SK-N-SH treated with all-trans-retinoic acid at 6 μM for 48 hours (cell line): ENCODE results near the gene SF1.
A peak's percentile ranks its signal among the peaks of the same experiment; 100 is the strongest.

Experiments used
- ATAC-seq: fragments of 200-7000 bp; cut with Tn5 transposase; 3 replicates; pipeline ENCODE4 v1.9.1; 2020; ENCODE audit warnings: mild to moderate bottlenecking, moderate library complexity
- ARNTL ChIP-seq: fragments of 450-650 bp; formaldehyde crosslinking; IDR thresholded peaks from 2 replicates; pipeline ENCODE4 v1.5.0; 2020; ENCODE audit warnings: low read depth, mild to moderate bottlenecking, moderate library complexity, borderline replicate concordance
- BACH2 ChIP-seq: fragments of 250-450 bp; sonication (Bioruptor Pico); IDR thresholded peaks from 2 replicates; pipeline ENCODE4 v1.9.0; 2021; ENCODE audit warnings: mild to moderate bottlenecking, borderline replicate concordance
- CREB5 ChIP-seq: fragments of 250-450 bp; sonication (Bioruptor Pico); IDR thresholded peaks from 2 replicates; pipeline ENCODE4 v1.5.1; 2020; ENCODE audit warnings: low read depth, mild to moderate bottlenecking, moderate library complexity
- CSRNP3 ChIP-seq: fragments of 250-450 bp; sonication (Bioruptor Pico); IDR thresholded peaks from 2 replicates; pipeline ENCODE4 v1.5.1; 2021; ENCODE audit warnings: mild to moderate bottlenecking, moderate library complexity
- ESRRG ChIP-seq: fragments of 250-450 bp; sonication (Bioruptor Pico); IDR thresholded peaks from 2 replicates; pipeline ENCODE4 v1.6.1; 2021; ENCODE audit warnings: mild to moderate bottlenecking
- GLIS3 ChIP-seq: fragments of 250-450 bp; sonication (Bioruptor Pico); IDR thresholded peaks from 2 replicates; pipeline ENCODE4 v1.5.0; 2020; ENCODE audit warnings: mild to moderate bottlenecking, moderate library complexity
- ISL1 ChIP-seq: fragments of 250-450 bp; sonication (Bioruptor Pico); IDR thresholded peaks from 2 replicates; pipeline ENCODE4 v2.1.2; 2022; ENCODE audit warnings: mild to moderate bottlenecking, moderate library complexity
- PATZ1 ChIP-seq: fragments of 250-450 bp; sonication (Bioruptor Pico); IDR thresholded peaks from 2 replicates; pipeline ENCODE4 v1.8.0; 2020; ENCODE audit warnings: mild to moderate bottlenecking, moderate library complexity, borderline replicate concordance
- POU6F1 ChIP-seq: fragments of 250-450 bp; sonication (Bioruptor Pico); IDR thresholded peaks from 2 replicates; pipeline ENCODE4 v1.8.0; 2021; ENCODE audit warnings: low read depth, mild to moderate bottlenecking, moderate library complexity, borderline replicate concordance
- PPARA ChIP-seq: fragments of 250-450 bp; sonication (Bioruptor Pico); IDR thresholded peaks from 2 replicates; pipeline ENCODE4 v1.5.0; 2020; ENCODE audit warnings: mild to moderate bottlenecking, borderline replicate concordance
- RARB ChIP-seq: fragments of 250-450 bp; sonication (Bioruptor Pico); IDR thresholded peaks from 2 replicates; pipeline ENCODE4 v1.8.0; 2021; ENCODE audit warnings: mild to moderate bottlenecking, moderate library complexity
- SNAI2 ChIP-seq: fragments of 250-450 bp; sonication (Bioruptor Pico); IDR thresholded peaks from 2 replicates; pipeline ENCODE4 v1.5.0; 2020; ENCODE audit warnings: mild to moderate bottlenecking, moderate library complexity
- TCF4 ChIP-seq: fragments of 250-450 bp; sonication (Bioruptor Pico); IDR thresholded peaks from 2 replicates; pipeline ENCODE4 v1.8.0; 2021; ENCODE audit warnings: mild to moderate bottlenecking, moderate library complexity, borderline replicate concordance
- TOX ChIP-seq: fragments of 250-450 bp; sonication (Bioruptor Pico); IDR thresholded peaks from 2 replicates; pipeline ENCODE4 v1.8.0; 2021; ENCODE audit warnings: mild to moderate bottlenecking, moderate library complexity, borderline replicate concordance
- ZC3H10 ChIP-seq: fragments of 250-450 bp; sonication (Bioruptor Pico); IDR thresholded peaks from 2 replicates; pipeline ENCODE4 v1.5.1; 2021; ENCODE audit warnings: mild to moderate bottlenecking, moderate library complexity
- ZFP3 ChIP-seq: fragments of 250-450 bp; sonication (Bioruptor Pico); IDR thresholded peaks from 2 replicates; pipeline ENCODE4 v1.5.0; 2020; ENCODE audit warnings: mild to moderate bottlenecking, moderate library complexity
- ZFP30 ChIP-seq: fragments of 450-650 bp; formaldehyde crosslinking; IDR thresholded peaks from 2 replicates; pipeline ENCODE4 v1.5.0; 2022; ENCODE audit warnings: mild to moderate bottlenecking, moderate library complexity
- ZNF565 ChIP-seq: fragments of 450-650 bp; formaldehyde crosslinking; conservative IDR thresholded peaks from 2 replicates; pipeline ENCODE4 v1.5.0; 2020; ENCODE audit warnings: low read depth, mild to moderate bottlenecking, moderate library complexity
- ZNF70 ChIP-seq: fragments of 450-650 bp; formaldehyde crosslinking; IDR thresholded peaks from 2 replicates; pipeline ENCODE4 v1.5.0; 2020; ENCODE audit warnings: mild to moderate bottlenecking, moderate library complexity
- ZNF8 ChIP-seq: fragments of 450-650 bp; formaldehyde crosslinking; IDR thresholded peaks from 2 replicates; pipeline ENCODE4 v1.5.0; 2020; ENCODE audit warnings: mild to moderate bottlenecking, moderate library complexity

Gene SF1

GRCh38 chr11:64743591-64744543 is 34.5 kb downstream of the SF1 start, which contains the start of gene RASGRP2 (continued):
- TF ChIP-seq ESRRG, result no peak
- TF ChIP-seq ZFP30, result no peak

- no peak for TF ChIP-seq RARB (CRISPR knock-in tag)
- TF ChIP-seq, all 23 proteins: peak for 0
- peak; percentile 58 for ATAC-seq
Measured at GRCh38 chr11:64742889-64743590, 35.3 kb downstream of the SF1 start.

- no peak for ATAC-seq
- no peak for TF ChIP-seq ZFP3 (CRISPR knock-in tag)
- TF ChIP-seq ISL1 (CRISPR knock-in tag), result no peak
- no peak for TF ChIP-seq ZNF70 (CRISPR knock-in tag)
- TF ChIP-seq SNAI2 (CRISPR knock-in tag), result no peak
- TF ChIP-seq ZFP30, result no peak
- TF ChIP-seq POU6F1 (CRISPR knock-in tag), result no peak
- TF ChIP-seq ZNF8 (CRISPR knock-in tag), result no peak
- no peak for TF ChIP-seq GLIS3
- TF ChIP-seq TOX (CRISPR knock-in tag), result no peak
- TF ChIP-seq ARNTL, result no peak
- no peak for TF ChIP-seq PATZ1
- TF ChIP-seq TCF4, result no peak
- TF ChIP-seq BACH2 (CRISPR knock-in tag), result no peak
Measured at GRCh38 chr11:64742087-64742888, 36.1 kb downstream of the SF1 start.

GRCh38 chr11:64741375-64742086 is 36.8 kb downstream of the SF1 start:
- no peak for ATAC-seq

GRCh38 chr11:64739871-64740270 is 38.5 kb downstream of the SF1 start:
- no peak for ATAC-seq
- no peak for TF ChIP-seq TOX (CRISPR knock-in tag)
- no peak for TF ChIP-seq PPARA (CRISPR knock-in tag)
- no peak for TF ChIP-seq PATZ1
- no peak for TF ChIP-seq ARNTL
- no peak for TF ChIP-seq ZFP3 (CRISPR knock-in tag)
- TF ChIP-seq ZNF565, result no peak
- TF ChIP-seq TCF4, result no peak
- TF ChIP-seq ESRRG, result no peak
- no peak for TF ChIP-seq RARB (CRISPR knock-in tag)
- no peak for TF ChIP-seq CREB5 (CRISPR knock-in tag)

More at GRCh38 chr11:64741375-64742086, 36.8 kb downstream of the SF1 start:
- no peak for TF ChIP-seq CSRNP3 (CRISPR knock-in tag)
- TF ChIP-seq ZFP30, result no peak
- no peak for TF ChIP-seq ZC3H10
- TF ChIP-seq ZFP3 (CRISPR knock-in tag), result no peak
- no peak for TF ChIP-seq TOX (CRISPR knock-in tag)
